ENCODE results near the gene RAB27A.

DNA sequence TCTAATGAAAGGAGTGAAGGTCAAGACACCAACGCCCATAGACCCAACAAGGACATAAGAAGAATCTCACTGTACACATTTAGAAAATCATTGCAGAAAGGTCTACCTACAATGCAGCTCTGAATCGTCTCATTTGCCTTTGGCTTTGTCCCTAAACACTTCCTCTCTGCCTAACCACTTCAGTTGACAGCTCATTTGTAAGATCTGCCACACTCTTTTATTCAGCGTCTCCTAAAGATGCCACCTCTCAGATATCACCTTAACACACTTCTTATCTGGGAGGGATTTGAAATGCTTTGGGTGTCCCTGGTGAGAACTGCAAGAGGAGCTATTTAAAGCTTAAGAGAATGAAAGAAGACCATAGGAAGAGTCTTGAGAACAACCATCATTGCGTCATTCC lies 38.7 kb downstream of the RAB27A start:
- TF ChIP-seq, protein P1, sequence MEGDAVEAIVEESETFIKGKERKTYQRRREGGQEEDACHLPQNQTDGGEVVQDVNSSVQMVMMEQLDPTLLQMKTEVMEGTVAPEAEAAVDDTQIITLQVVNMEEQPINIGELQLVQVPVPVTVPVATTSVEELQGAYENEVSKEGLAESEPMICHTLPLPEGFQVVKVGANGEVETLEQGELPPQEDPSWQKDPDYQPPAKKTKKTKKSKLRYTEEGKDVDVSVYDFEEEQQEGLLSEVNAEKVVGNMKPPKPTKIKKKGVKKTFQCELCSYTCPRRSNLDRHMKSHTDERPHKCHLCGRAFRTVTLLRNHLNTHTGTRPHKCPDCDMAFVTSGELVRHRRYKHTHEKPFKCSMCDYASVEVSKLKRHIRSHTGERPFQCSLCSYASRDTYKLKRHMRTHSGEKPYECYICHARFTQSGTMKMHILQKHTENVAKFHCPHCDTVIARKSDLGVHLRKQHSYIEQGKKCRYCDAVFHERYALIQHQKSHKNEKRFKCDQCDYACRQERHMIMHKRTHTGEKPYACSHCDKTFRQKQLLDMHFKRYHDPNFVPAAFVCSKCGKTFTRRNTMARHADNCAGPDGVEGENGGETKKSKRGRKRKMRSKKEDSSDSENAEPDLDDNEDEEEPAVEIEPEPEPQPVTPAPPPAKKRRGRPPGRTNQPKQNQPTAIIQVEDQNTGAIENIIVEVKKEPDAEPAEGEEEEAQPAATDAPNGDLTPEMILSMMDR (IDR thresholded peaks at IDR 0.05; ENCODE audit: low read length): no peak
- no peak for TF ChIP-seq EZH2 (IDR thresholded peaks at IDR 0.05; ENCODE audit: borderline replicate concordance, low read length)
